ENCODE measurements around the gene PDSS1. TPM values are rescaled to one million over a fixed set of nuclear protein-coding genes. Genes with fewer than 3 reads are reported as not detected.

PDSS1 gene
- total and polyA plus RNA-seq, 2 of the 13 experiments (the other 11 are each of a cell fraction or from before 2014, with no cell fraction given): 18.7 to 19.3 TPM

DNA sequence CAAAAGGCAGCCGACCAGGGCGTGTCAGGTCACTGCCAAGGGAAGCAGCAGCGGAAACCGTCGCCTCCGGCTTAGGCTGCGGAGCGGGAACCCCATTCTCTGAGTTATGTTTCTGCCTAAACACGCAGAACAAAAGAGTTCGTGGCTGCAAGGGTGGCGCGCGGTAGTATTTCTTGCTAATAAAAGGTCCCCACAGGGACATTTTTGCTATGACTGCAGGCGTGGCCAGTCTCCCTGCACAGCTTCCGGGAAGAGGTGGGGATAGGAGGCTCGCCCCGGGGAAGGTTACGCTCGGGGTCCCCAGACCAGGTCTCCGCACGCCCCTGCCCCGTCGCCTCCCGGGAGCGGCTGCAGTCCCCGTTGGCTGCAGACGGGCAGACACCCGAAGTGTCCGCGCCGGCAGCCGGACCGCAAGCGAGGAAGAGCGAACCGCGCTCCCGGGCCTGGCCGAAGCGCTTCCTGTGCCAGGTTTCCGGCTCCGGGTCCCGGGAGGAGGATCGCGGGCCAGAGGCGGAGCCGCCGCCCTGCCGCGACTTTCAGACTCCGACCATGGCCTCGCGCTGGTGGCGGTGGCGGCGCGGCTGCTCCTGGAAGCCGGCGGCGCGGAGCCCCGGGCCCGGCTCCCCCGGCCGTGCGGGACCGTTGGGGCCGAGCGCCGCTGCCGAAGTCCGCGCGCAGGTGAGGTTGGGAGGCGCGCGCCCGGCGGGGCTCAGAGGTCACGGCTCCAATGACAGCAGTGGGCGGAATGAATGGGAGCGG lies at the start of gene PDSS1 (continued):
- TF ChIP-seq, protein P1, sequence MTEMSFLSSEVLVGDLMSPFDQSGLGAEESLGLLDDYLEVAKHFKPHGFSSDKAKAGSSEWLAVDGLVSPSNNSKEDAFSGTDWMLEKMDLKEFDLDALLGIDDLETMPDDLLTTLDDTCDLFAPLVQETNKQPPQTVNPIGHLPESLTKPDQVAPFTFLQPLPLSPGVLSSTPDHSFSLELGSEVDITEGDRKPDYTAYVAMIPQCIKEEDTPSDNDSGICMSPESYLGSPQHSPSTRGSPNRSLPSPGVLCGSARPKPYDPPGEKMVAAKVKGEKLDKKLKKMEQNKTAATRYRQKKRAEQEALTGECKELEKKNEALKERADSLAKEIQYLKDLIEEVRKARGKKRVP (CRISPR knock-in tag; IDR thresholded peaks at IDR 0.05): no peak
- peak; percentile 96 for TF ChIP-seq MXD4 (CRISPR knock-in tag; IDR thresholded peaks at IDR 0.05)
- peak; percentile 93 for TF ChIP-seq ARNT2 (CRISPR knock-in tag; IDR thresholded peaks at IDR 0.05; ENCODE audit: low read depth)
- TF ChIP-seq, protein P2, sequence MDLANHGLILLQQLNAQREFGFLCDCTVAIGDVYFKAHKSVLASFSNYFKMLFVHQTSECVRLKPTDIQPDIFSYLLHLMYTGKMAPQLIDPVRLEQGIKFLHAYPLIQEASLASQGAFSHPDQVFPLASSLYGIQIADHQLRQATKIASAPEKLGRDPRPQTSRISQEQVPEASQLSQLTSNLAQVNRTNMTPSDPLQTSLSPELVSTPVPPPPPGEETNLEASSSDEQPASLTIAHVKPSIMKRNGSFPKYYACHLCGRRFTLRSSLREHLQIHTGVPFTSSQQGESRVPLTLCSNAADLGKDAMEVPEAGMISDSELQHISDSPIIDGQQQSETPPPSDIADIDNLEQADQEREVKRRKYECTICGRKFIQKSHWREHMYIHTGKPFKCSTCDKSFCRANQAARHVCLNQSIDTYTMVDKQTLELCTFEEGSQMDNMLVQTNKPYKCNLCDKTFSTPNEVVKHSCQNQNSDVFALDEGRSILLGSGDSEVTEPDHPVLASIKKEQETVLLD (CRISPR knock-in tag; IDR thresholded peaks at IDR 0.05; ENCODE audit: low read depth): 0 out of 2 replicates have a peak, but pooled peaks have one; percentile 63
- TF ChIP-seq ZNF660 (CRISPR knock-in tag; IDR thresholded peaks at IDR 0.05; ENCODE audit: borderline replicate concordance, low read depth): no peak
- TF ChIP-seq SNAI1 (CRISPR knock-in tag; IDR thresholded peaks at IDR 0.05; ENCODE audit: borderline replicate concordance): no peak
- TF ChIP-seq, protein P3, sequence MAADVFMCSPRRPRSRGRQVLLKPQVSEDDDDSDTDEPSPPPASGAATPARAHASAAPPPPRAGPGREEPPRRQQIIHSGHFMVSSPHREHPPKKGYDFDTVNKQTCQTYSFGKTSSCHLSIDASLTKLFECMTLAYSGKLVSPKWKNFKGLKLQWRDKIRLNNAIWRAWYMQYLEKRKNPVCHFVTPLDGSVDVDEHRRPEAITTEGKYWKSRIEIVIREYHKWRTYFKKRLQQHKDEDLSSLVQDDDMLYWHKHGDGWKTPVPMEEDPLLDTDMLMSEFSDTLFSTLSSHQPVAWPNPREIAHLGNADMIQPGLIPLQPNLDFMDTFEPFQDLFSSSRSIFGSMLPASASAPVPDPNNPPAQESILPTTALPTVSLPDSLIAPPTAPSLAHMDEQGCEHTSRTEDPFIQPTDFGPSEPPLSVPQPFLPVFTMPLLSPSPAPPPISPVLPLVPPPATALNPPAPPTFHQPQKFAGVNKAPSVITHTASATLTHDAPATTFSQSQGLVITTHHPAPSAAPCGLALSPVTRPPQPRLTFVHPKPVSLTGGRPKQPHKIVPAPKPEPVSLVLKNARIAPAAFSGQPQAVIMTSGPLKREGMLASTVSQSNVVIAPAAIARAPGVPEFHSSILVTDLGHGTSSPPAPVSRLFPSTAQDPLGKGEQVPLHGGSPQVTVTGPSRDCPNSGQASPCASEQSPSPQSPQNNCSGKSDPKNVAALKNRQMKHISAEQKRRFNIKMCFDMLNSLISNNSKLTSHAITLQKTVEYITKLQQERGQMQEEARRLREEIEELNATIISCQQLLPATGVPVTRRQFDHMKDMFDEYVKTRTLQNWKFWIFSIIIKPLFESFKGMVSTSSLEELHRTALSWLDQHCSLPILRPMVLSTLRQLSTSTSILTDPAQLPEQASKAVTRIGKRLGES (CRISPR knock-in tag; IDR thresholded peaks at IDR 0.05; ENCODE audit: borderline replicate concordance): no peak
- TF ChIP-seq MXI1 (IDR thresholded peaks at IDR 0.05; ENCODE audit: borderline replicate concordance, low read depth, low read length): peak; percentile 97
- no peak for TF ChIP-seq ZSCAN25 (CRISPR knock-in tag; IDR thresholded peaks at IDR 0.05)
- no peak for TF ChIP-seq CAMTA2 (CRISPR knock-in tag; IDR thresholded peaks at IDR 0.05; ENCODE audit: borderline replicate concordance)
- no peak for TF ChIP-seq SKI (IDR thresholded peaks at IDR 0.05; ENCODE audit: partially characterized antibody)
- TF ChIP-seq CENPT (CRISPR knock-in tag; IDR thresholded peaks at IDR 0.05; ENCODE audit: low read depth): no peak
- no peak for TF ChIP-seq ZBTB3 (CRISPR knock-in tag; IDR thresholded peaks at IDR 0.05; ENCODE audit: borderline replicate concordance, low read depth)
- TF ChIP-seq ZNF136 (CRISPR knock-in tag; IDR thresholded peaks at IDR 0.05; ENCODE audit: low read depth): no peak
- TF ChIP-seq SALL1 (CRISPR knock-in tag; IDR thresholded peaks at IDR 0.05): peak; percentile 19; the same call in 1 of the 2 replicates
- TF ChIP-seq, protein P4, sequence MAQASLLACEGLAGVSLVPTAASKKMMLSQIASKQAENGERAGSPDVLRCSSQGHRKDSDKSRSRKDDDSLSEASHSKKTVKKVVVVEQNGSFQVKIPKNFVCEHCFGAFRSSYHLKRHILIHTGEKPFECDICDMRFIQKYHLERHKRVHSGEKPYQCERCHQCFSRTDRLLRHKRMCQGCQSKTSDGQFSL (CRISPR knock-in tag; IDR thresholded peaks at IDR 0.05): no peak
- no peak for TF ChIP-seq CBX2 (IDR thresholded peaks at IDR 0.05; ENCODE audit: low read depth, low read length)
- TF ChIP-seq CBX2 (CRISPR knock-in tag; IDR thresholded peaks at IDR 0.05; ENCODE audit: low read depth): no peak
- TF ChIP-seq SNRNP70 (IDR thresholded peaks at IDR 0.05; ENCODE audit: low read depth, low read length): no peak
- TF ChIP-seq, protein P5, sequence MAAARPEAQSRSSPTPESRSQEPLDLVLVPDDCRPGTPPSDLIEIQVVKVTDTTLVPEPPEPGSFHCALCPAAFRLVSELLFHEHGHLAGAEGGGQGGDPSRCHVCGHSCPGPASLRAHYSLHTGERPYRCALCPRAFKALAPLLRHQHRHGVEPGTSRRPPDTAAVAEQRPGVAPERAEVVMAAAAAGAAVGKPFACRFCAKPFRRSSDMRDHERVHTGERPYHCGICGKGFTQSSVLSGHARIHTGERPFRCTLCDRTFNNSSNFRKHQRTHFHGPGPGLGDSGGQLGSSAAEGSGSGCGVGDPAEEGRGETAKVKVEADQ (CRISPR knock-in tag; IDR thresholded peaks at IDR 0.05; ENCODE audit: borderline replicate concordance): no peak
- no peak; the same call in 1 of the 2 replicates for TF ChIP-seq ZNF34 (CRISPR knock-in tag; IDR thresholded peaks at IDR 0.05; ENCODE audit: borderline replicate concordance)
- no peak for TF ChIP-seq ZBTB21 (CRISPR knock-in tag; IDR thresholded peaks at IDR 0.05)
- peak; percentile 62; the same call in 1 of the 2 replicates for TF ChIP-seq SPEN (CRISPR knock-in tag; IDR thresholded peaks at IDR 0.05; ENCODE audit: low read depth)

Data from HepG2 (cell line).